HepG2 (cell line): ENCODE data around the gene ARHGEF3. TPM values are rescaled to one million over a fixed set of nuclear protein-coding genes. Genes with fewer than 3 reads are reported as not detected.
A peak's percentile ranks its signal among the peaks of the same experiment; 100 is the strongest.

ENCODE experiments used
- ARID2 ChIP-seq: sonication (generic); formaldehyde crosslinking; IDR thresholded peaks from 2 replicates; pipeline ENCODE4 v1.8.1; 2022; ENCODE audit warnings: mild to moderate bottlenecking, missing genetic modification reagents, borderline replicate concordance
- ATRX ChIP-seq: sonication (generic); formaldehyde crosslinking; IDR thresholded peaks from 2 replicates; pipeline ENCODE4 v1.4.0; 2020; ENCODE audit warnings: missing genetic modification reagents, borderline replicate concordance
- DNMT1 ChIP-seq: sonication (generic); formaldehyde crosslinking; IDR thresholded peaks from 2 replicates; pipeline ENCODE4 v1.5.1; 2020; ENCODE audit warnings: mild to moderate bottlenecking, missing genetic modification reagents
- FOXA1 ChIP-seq, 2 experiments: fragments of 450-650 bp in 1 of 2; sonication (generic) in 1 of 2; formaldehyde crosslinking in 1 of 2; IDR thresholded peaks; 2 replicates each; pipeline versions ENCODE4 v1.4.0 to v1.6.1; 2016 to 2020; ENCODE audit warnings: missing genetic modification reagents in 1 of 2
- GTF2F1 ChIP-seq: fragments of 150-350 bp; IDR thresholded peaks from 2 replicates; pipeline ENCODE4 v1.6.1; 2014; ENCODE audit warnings: low read length
- HMG20A ChIP-seq: IDR thresholded peaks from 2 replicates; pipeline ENCODE4 v1.6.1; 2016; ENCODE audit warnings: borderline replicate concordance
- HNRNPLL ChIP-seq: fragments of 200-400 bp; formaldehyde crosslinking; IDR thresholded peaks from 2 replicates; pipeline ENCODE4 v1.6.1; 2017; ENCODE audit warnings: mild to moderate bottlenecking, low read depth, low read length; ENCODE audit not compliant: poor library complexity, severe bottlenecking
- IRX3 ChIP-seq: sonication (generic); formaldehyde crosslinking; IDR thresholded peaks from 2 replicates; pipeline ENCODE4 v1.8.1; 2023; ENCODE audit warnings: mild to moderate bottlenecking, low read depth, missing genetic modification reagents, borderline replicate concordance
- KLF13 ChIP-seq: sonication (generic); formaldehyde crosslinking; IDR thresholded peaks from 2 replicates; pipeline ENCODE4 v1.4.0; 2020; ENCODE audit warnings: mild to moderate bottlenecking, missing genetic modification reagents
- POLR2G ChIP-seq: fragments of 200-400 bp; formaldehyde crosslinking; IDR thresholded peaks from 2 replicates; pipeline ENCODE4 v1.6.1; 2018; ENCODE audit warnings: mild to moderate bottlenecking, low read depth, low read length, moderate library complexity
- RFX3 ChIP-seq: IDR thresholded peaks from 2 replicates; pipeline ENCODE4 v1.6.1; 2016; ENCODE audit warnings: missing biosample characterization, missing genetic modification reagents
- SRF ChIP-seq: IDR thresholded peaks from 2 replicates; pipeline ENCODE4 v1.6.1; 2011; ENCODE audit warnings: mild to moderate bottlenecking, low read depth, low read length, moderate library complexity
- SRSF1 ChIP-seq: fragments of 200-400 bp; formaldehyde crosslinking; optimal IDR thresholded peaks from 2 replicates; pipeline ENCODE3; 2017; ENCODE audit warnings: mild to moderate bottlenecking, low read depth, low read length, moderate library complexity
- TAF15 ChIP-seq: fragments of 200-400 bp; formaldehyde crosslinking; IDR thresholded peaks from one replicate; pipeline ENCODE4 v1.6.1; 2018; ENCODE audit warnings: mild to moderate bottlenecking, low read depth, low read length; ENCODE audit not compliant: poor library complexity, severe bottlenecking
- ZFP90 ChIP-seq: sonication (generic); formaldehyde crosslinking; IDR thresholded peaks from 2 replicates; pipeline ENCODE4 v1.8.0; 2022; ENCODE audit warnings: missing genetic modification reagents, mild to moderate bottlenecking, inconsistent platforms, borderline replicate concordance
- ZNF563 ChIP-seq: sonication (generic); formaldehyde crosslinking; IDR thresholded peaks from 2 replicates; pipeline ENCODE4 v1.8.0; 2022; ENCODE audit warnings: mild to moderate bottlenecking, moderate library complexity, missing genetic modification reagents
- ZNF761 ChIP-seq: sonication (generic); formaldehyde crosslinking; conservative IDR thresholded peaks from 2 replicates; pipeline ENCODE4 v1.4.0; 2020; ENCODE audit warnings: mild to moderate bottlenecking, missing genetic modification reagents
- ZSCAN9 ChIP-seq: IDR thresholded peaks from 2 replicates; pipeline ENCODE4 v1.6.1; 2016; ENCODE audit warnings: borderline replicate concordance
- polyA plus RNA-seq, 8 experiments: library from polyadenylated mRNA; depleted of rRNA in 3 of 8; stranded (reverse) in 7 of 8; unstranded in 1 of 8; fragments of >200 nt; fragmentation: Illumina TruSeq in 4 of 8; extraction: Trizol in 4 of 8; gene quantifications; 2 replicates each; pipeline versions ENCODE4 v1.2.1 to v1.2.3, GENCODE V29; 2011 to 2016; ENCODE audit warnings: low read depth in 4 of 8, missing spikeins in 1 of 8, mixed read lengths in 1 of 8; ENCODE audit not compliant: insufficient read depth in 1 of 8
- total RNA-seq, 5 experiments: library from RNA; depleted of rRNA; stranded (reverse); fragments of >200 nt; fragmentation: Illumina TruSeq; extraction: Trizol; gene quantifications; 2 replicates each; pipeline ENCODE4 v1.2.3, GENCODE V29; 2016; ENCODE audit warnings: low read depth in 1 of 5
- TF ChIP-seq, protein P1 (sequence below), 2 experiments: sonication (generic) in 1 of 2; formaldehyde crosslinking in 1 of 2; IDR thresholded peaks; 2 replicates each; pipeline versions ENCODE4 v1.4.0 to v1.6.1; 2016 to 2020; ENCODE audit warnings: borderline replicate concordance in 1 of 2, low read depth in 1 of 2, mild to moderate bottlenecking in 1 of 2, missing genetic modification reagents in 1 of 2
- TF ChIP-seq, protein P2 (sequence below), 2 experiments: IDR thresholded peaks; 2 replicates each; pipeline ENCODE4 v1.6.1; 2011 to 2012; ENCODE audit warnings: low read length in 2 of 2, borderline replicate concordance in 1 of 2, low read depth in 1 of 2, mild to moderate bottlenecking in 1 of 2, moderate library complexity in 1 of 2
- TF ChIP-seq, protein P3 (sequence below): IDR thresholded peaks from 2 replicates; pipeline ENCODE4 v1.6.1; 2016; ENCODE audit warnings: low read depth, borderline replicate concordance

ARHGEF3 gene
- total and polyA plus RNA-seq, 2 of the 13 experiments (the other 11 are each of a cell fraction or from before 2014, with no cell fraction given): 14.8 to 23.1 TPM

DNA sequence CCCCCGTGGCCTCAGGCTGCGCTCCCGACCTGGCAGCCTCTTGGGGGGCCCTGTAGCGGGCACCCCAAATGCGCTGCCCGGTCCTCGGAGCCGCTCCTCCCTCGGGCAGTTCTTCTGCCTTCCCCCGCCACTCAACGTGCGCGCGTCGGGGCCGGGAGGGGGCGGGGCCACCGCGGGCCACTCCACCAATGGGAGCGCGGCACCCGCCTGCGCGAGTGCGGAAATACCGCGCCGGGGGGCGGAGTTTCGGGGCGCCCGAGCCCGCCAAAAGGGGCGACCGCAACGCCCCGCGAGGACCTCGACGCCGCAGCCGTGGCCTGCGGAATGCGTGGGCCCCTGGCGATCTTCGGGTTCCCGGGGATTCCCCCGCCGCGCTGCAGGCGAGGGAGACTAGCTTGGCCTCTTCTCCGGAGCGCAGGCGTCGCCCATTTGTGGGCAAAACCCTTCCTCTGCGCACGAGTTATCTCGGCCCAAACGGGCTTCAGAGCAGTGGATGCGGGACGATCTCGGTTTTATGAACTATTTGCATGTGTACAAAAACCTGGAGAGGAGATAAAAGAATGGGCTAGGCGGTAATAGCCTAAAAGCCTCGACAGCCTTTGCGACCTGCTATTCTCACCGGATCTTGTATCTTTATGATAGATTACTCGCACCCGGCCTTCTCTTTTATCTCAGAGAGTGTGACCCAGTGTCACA lies 118.5 kb downstream of the ARHGEF3 start, which contains the start of gene TASOR (continued):
- TF ChIP-seq, protein P1, sequence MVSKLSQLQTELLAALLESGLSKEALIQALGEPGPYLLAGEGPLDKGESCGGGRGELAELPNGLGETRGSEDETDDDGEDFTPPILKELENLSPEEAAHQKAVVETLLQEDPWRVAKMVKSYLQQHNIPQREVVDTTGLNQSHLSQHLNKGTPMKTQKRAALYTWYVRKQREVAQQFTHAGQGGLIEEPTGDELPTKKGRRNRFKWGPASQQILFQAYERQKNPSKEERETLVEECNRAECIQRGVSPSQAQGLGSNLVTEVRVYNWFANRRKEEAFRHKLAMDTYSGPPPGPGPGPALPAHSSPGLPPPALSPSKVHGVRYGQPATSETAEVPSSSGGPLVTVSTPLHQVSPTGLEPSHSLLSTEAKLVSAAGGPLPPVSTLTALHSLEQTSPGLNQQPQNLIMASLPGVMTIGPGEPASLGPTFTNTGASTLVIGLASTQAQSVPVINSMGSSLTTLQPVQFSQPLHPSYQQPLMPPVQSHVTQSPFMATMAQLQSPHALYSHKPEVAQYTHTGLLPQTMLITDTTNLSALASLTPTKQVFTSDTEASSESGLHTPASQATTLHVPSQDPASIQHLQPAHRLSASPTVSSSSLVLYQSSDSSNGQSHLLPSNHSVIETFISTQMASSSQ (IDR thresholded peaks at IDR 0.05; ENCODE audit: low read depth): no peak
- TF ChIP-seq, protein P1 (CRISPR knock-in tag; IDR thresholded peaks at IDR 0.05; ENCODE audit: borderline replicate concordance): peak; percentile 59; the same call in 1 of the 2 replicates
- no peak; the same call in 1 of the 2 replicates for TF ChIP-seq ZNF761 (CRISPR knock-in tag)
- TF ChIP-seq TAF15: no peak
- 0 out of 2 replicates have a peak, but pooled peaks have one; percentile 29 for TF ChIP-seq ATRX (CRISPR knock-in tag)
- no peak for TF ChIP-seq HMG20A
- no peak for TF ChIP-seq RFX3
- TF ChIP-seq, protein P2, sequence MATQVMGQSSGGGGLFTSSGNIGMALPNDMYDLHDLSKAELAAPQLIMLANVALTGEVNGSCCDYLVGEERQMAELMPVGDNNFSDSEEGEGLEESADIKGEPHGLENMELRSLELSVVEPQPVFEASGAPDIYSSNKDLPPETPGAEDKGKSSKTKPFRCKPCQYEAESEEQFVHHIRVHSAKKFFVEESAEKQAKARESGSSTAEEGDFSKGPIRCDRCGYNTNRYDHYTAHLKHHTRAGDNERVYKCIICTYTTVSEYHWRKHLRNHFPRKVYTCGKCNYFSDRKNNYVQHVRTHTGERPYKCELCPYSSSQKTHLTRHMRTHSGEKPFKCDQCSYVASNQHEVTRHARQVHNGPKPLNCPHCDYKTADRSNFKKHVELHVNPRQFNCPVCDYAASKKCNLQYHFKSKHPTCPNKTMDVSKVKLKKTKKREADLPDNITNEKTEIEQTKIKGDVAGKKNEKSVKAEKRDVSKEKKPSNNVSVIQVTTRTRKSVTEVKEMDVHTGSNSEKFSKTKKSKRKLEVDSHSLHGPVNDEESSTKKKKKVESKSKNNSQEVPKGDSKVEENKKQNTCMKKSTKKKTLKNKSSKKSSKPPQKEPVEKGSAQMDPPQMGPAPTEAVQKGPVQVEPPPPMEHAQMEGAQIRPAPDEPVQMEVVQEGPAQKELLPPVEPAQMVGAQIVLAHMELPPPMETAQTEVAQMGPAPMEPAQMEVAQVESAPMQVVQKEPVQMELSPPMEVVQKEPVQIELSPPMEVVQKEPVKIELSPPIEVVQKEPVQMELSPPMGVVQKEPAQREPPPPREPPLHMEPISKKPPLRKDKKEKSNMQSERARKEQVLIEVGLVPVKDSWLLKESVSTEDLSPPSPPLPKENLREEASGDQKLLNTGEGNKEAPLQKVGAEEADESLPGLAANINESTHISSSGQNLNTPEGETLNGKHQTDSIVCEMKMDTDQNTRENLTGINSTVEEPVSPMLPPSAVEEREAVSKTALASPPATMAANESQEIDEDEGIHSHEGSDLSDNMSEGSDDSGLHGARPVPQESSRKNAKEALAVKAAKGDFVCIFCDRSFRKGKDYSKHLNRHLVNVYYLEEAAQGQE (IDR thresholded peaks at IDR 0.05; ENCODE audit: borderline replicate concordance in 1 of 2, low read depth in 1 of 2, low read length in 2 of 2): no peak
- TF ChIP-seq, protein P3, sequence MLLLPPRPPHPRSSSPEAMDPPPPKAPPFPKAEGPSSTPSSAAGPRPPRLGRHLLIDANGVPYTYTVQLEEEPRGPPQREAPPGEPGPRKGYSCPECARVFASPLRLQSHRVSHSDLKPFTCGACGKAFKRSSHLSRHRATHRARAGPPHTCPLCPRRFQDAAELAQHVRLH (CRISPR knock-in tag): peak; percentile 86; the same call in 1 of the 2 replicates
- no peak for TF ChIP-seq GTF2F1
- TF ChIP-seq ARID2 (CRISPR knock-in tag): peak; percentile 63; the same call in 1 of the 2 replicates
- no peak for TF ChIP-seq FOXA1 (IDR thresholded peaks at IDR 0.05)
- no peak for TF ChIP-seq FOXA1 (CRISPR knock-in tag; IDR thresholded peaks at IDR 0.05)
- no peak; the same call in 1 of the 2 replicates for TF ChIP-seq ZSCAN9 (CRISPR knock-in tag)
- peak; percentile 38 for TF ChIP-seq POLR2G
- no peak for TF ChIP-seq KLF13
- peak; percentile 40; the same call in 1 of the 2 replicates for TF ChIP-seq ZFP90
- TF ChIP-seq SRF: no peak
- TF ChIP-seq IRX3 (CRISPR knock-in tag): peak; percentile 97
- peak; percentile 62; the same call in 1 of the 2 replicates for TF ChIP-seq DNMT1 (CRISPR knock-in tag)
- TF ChIP-seq HNRNPLL: peak; percentile 70
- TF ChIP-seq SRSF1: peak; percentile 15
- peak; percentile 85; the same call in 1 of the 2 replicates for TF ChIP-seq ZNF563 (CRISPR knock-in tag)
